ENCODE results near the gene TMPRSS4.

Gene TMPRSS4

DNA sequence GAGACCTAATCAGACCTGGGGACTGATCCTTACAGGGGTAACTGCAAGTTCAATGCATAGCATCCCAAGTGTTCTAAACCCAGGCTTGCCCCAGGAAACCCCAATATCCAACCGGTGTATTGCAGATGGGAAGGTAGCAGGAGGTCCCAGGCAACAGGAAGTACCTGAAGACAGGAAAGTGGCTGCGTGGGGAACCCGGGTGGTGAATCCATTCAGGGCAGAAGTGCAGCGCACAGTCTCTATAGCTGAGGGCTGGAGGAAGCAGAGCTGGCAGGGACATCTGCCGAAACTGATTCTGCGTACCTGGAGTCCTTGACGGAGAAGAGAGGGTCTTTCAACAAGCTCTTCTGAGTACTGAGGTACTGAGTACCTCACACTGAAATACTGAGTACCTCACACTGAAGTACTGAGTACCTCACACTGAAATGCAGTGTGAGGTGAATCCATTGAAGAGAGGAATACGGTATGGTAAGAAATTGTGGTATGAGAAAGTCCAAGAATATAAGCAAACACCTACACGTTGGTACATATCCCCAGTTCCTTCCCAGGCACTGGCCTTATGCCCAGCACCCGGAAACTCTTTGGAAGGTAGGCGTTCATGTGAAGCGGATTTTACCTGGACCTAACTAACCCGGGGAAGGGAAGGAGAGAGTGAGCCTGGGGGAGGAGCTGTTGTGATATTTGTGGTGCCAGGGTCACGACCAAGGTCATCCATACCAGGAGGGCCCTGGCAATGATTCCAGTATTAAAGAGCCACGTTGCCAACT lies 55.7 kb downstream of the TMPRSS4 start:
- no peak for DNase-seq (ENCODE audit: low read depth in 3 of 3, low spot score in 1 of 3)

GRCh38 chr11:118133816-118134215 lies 56.9 kb downstream of the TMPRSS4 start:
- DNase-seq (ENCODE audit: low read depth in 3 of 3, low spot score in 1 of 3), result no peak

- DNase-seq (ENCODE audit: low read depth in 3 of 3, low spot score in 1 of 3), result no peak
These were observed 58.3 kb downstream of the TMPRSS4 start for GRCh38 chr11:118135051-118135795.

DNA sequence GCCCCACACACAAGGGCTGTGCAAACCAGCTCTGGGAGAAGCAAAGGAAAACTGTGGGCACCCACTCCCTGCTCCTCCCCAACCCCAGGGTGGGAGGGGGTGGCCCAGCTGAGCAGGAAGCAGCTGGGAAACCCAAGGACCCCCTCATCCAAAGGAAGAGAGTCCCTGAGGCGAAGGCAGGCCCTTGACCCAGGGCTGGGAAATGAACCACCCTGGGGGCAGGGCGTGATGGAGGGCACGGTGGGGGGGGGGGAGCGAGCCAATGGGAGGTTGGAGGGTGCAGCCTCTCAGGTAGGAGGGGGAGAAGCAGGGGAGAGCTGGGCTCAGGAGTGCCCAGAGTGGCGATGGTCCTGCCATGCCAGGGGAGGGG lies 58.9 kb downstream of the TMPRSS4 start:
- no peak for DNase-seq (ENCODE audit: low read depth in 3 of 3, low spot score in 1 of 3)

GRCh38 chr11:118136341-118136740 lies 59.5 kb downstream of the TMPRSS4 start:
- DNase-seq (ENCODE audit: low read depth in 3 of 3, low spot score in 1 of 3), result no peak

GRCh38 chr11:118136801-118137200 lies 59.9 kb downstream of the TMPRSS4 start:
- DNase-seq (ENCODE audit: low read depth in 3 of 3, low spot score in 1 of 3), result no peak

DNA sequence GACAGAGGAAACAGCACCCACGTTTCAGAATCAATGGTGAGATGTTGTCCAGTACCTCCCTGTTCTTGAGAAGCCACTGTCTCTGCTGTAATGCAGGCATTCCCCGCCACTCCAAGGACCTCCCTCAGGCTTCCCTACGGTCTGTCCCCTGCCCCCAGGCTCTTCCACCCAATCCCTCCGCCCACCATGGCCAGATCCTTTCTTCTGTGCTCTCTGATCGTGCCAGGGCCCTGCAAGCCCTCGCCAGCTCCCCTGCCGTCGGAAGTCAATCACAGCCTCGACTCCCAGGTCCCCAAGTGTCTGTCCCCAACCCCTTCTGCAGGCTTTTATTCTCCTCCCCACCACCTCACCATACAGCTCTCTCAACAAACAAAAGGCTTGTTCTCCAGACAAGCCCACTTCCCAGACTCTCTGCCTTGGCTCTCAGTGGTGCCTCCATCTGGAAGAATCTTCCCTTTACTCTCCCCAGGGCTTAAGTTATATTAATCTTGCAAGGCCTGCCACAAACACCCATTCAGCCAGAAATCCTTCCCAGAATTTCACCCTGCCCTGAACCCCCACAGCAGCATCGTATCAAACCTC lies 62.1 kb downstream of the TMPRSS4 start:
- DNase-seq (ENCODE audit: low read depth in 3 of 3, low spot score in 1 of 3), result no peak

- no peak for DNase-seq (ENCODE audit: low read depth in 3 of 3, low spot score in 1 of 3)
These were observed 62.7 kb downstream of the TMPRSS4 start for GRCh38 chr11:118139578-118139977.

DNA sequence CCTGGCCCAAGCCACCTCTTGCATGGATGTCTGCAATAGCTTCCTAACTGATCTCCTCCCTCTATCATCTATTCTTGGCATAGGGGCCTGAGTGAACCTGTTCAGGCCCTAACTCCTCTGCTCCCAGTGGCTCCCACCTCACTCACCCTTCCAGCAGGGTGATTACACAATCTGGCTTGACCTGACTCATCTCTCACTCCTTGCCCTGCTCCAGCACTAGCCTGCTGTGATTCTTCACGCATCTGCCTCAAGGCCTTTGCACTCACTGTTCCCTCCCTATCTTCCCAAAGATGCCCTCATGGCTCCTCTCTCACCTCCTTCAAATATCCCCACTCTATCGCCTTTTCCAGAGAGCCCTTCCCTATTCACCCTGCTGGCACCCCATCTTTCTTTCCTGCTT lies 65.2 kb downstream of the TMPRSS4 start:
- no peak for DNase-seq (ENCODE audit: low read depth in 3 of 3, low spot score in 1 of 3)

- no peak for DNase-seq (ENCODE audit: low read depth in 3 of 3, low spot score in 1 of 3)
These were observed 65.9 kb downstream of the TMPRSS4 start for GRCh38 chr11:118142809-118143208.

- DNase-seq (ENCODE audit: low read depth in 3 of 3, low spot score in 1 of 3), result no peak
These were observed 66.8 kb downstream of the TMPRSS4 start for GRCh38 chr11:118143661-118144185.

DNA sequence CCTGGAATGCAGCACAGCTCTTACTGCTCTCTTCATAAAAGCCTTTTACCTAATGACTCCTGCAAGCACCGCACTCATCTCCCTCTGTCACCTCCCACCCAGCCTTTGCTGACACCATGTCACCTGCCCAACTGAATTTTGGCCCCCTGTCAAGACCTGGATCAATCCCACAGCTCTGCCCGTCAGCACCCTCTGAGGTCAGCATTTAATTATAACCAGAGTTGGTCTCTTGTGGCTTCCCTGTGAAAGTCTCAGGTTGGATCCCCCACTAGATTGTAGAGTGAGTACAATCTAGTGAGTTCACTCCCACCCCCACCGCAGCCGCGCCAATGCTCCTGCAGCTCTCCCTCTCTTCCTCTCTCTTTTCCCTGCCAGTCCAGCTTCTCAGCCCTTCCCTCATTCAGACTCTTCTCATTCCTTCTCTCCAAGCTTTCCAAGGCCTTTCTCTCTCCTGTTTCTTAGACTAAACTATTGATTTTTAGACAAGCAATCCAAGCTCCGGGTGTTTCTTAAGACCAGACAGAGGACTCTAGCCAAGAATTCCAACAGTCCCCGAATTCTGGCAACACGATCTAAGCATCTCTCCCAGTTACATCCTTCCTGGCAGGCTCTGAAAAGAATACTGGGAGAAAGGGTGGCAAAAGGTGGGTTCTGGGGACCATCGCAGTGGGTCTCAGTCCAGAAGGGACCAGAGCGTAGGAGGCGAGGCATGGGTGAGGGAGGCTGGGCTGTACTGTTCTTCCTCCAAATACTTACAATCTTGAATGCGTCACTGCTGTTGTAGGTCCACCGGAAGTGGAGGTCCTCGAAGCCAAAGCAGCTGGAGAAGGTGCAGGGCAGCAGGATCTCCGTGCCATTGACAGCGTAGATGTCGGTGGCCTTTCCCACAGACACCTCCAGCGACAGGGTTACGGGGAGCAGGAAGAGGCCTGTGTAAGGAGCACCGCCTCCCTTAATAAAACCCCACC lies 67.7 kb downstream of the TMPRSS4 start:
- DNase-seq (ENCODE audit: low read depth in 3 of 3, low spot score in 1 of 3), result no peak

GRCh38 chr11:118145285-118146227 lies 68.7 kb downstream of the TMPRSS4 start:
- peak; percentile 64 to 80 (median 64) for DNase-seq (ENCODE audit: low read depth in 3 of 3, low spot score in 1 of 3)

- no peak for DNase-seq (ENCODE audit: low read depth in 3 of 3, low spot score in 1 of 3)
These were observed 69.7 kb downstream of the TMPRSS4 start for GRCh38 chr11:118146554-118146953.

DNA sequence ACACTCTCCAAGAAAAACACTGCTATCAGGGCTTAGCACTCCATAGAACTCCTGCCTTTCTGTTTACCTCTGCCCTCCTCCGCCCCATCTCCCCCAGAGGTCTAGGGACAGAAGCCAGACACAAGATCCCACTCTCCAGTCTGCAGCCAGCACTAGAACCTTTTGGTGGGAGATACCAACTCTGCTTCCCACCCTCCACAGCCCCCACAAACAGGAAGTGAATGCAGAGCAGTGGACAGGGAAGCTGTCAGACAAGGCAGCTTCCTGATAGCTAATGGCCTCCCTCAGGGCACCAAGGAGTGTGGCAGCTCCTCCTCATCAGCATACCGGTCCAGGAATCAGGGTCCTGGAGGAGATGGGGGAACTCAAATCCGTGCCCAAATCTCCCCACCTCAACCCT lies 70.6 kb downstream of the TMPRSS4 start:
- no peak for DNase-seq (ENCODE audit: low read depth in 3 of 3, low spot score in 1 of 3)

DNA sequence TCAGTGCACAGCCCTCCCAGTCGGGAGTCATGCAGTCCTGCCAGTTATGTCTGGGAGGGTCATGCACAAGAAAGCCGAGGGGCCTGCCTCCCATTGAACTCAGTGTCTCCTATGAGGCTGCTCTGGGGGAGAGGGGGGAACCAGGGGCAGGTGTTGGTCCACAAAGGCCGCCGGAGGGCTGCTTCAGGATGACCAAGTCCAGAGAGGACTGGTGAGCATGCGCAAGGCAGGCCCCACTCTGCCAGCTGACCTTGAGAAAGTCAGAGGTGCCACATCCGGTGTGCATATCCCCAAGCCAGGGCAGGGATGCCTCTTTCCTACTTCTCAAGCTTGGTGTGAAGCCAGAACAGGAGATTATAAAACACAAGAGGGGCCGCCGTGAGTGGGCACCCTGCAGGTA lies 71.4 kb downstream of the TMPRSS4 start:
- no peak for DNase-seq (ENCODE audit: low read depth in 3 of 3, low spot score in 1 of 3)

GRCh38 chr11:118148856-118149255 lies 72.0 kb downstream of the TMPRSS4 start:
- no peak for DNase-seq (ENCODE audit: low read depth in 3 of 3, low spot score in 1 of 3)

DNA sequence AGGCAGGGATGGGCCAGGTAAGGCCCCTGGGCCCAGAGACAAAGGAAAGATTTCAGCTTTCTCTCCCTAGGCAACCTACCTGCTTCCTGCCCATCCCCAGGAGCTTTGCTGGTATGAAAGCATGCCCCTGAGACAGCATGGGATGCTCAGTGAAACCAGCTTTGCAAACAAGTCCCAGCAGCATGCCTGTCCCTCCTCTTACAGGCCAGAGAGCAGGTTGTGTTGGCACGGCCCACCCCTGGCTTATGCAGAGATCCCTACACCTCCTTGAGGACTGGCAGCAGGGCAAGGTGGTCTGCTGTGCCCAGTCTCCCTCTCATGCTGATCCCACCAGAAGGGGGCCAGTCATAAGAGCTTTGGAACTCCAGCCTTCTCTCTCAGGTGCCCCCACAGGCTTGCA lies 72.6 kb downstream of the TMPRSS4 start:
- no peak for DNase-seq (ENCODE audit: low read depth in 3 of 3, low spot score in 1 of 3)

DNA sequence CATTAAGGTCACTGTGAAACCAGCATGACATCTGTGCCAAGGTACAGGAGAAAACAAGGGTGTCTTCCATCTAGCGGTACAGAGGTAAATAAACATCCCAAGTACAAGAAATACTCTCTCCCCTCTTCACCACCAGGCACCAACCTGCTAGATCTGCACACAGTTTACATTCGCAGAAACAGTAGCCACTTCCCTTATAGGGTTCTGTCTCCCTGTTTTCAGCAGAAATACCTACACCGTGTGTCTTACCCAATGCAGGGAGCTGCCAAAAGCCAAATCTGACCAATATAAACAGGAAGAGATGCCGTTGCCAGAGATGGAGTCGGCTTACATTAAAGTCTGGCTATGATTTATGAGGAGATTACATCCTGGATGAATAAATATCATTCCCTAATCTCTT lies 74.6 kb downstream of the TMPRSS4 start:
- no peak for DNase-seq (ENCODE audit: low read depth in 3 of 3, low spot score in 1 of 3)

- DNase-seq (ENCODE audit: low read depth in 3 of 3, low spot score in 1 of 3), result no peak
These were observed 75.2 kb downstream of the TMPRSS4 start for GRCh38 chr11:118152020-118152551.
